K562 (cell line): ENCODE measurements around the gene RDH13. TPM values are rescaled to one million over a fixed set of nuclear protein-coding genes. Genes with fewer than 3 reads are reported as not detected.
A peak's percentile ranks its signal among the peaks of the same experiment; 100 is the strongest.

Source experiments
- ARHGAP35 ChIP-seq: fragments of 450-650 bp; IDR thresholded peaks from 2 replicates; pipeline ENCODE4 v1.6.1; 2018; ENCODE audit not compliant: partially characterized antibody
- ZBTB1 ChIP-seq: sonication (generic); formaldehyde crosslinking; IDR thresholded peaks from 2 replicates; pipeline ENCODE4 v1.8.1; 2023; ENCODE audit warnings: missing genetic modification reagents, low read depth, mild to moderate bottlenecking, borderline replicate concordance
- ZNF551 ChIP-seq: fragments of 250-450 bp; sonication (Bioruptor Pico); IDR thresholded peaks from 2 replicates; pipeline ENCODE4 v1.5.0; 2021; ENCODE audit warnings: mild to moderate bottlenecking, moderate library complexity
- polyA plus RNA-seq, 8 experiments: library from polyadenylated mRNA; depleted of rRNA in 4 of 8; stranded (reverse) in 5 of 8; unstranded in 3 of 8; fragments of >200 nt; fragmentation: Nextera tagmentation in 2 of 8; fragmentation: Illumina TruSeq in 1 of 8; extraction: Ambion mirVana in 2 of 8; extraction: Trizol in 1 of 8; gene quantifications; 2 replicates each; pipeline versions ENCODE4 v1.2.1 to v1.2.3, GENCODE V29; 2011 to 2014; ENCODE audit warnings: inconsistent platforms in 1 of 8, missing spikeins in 1 of 8
- total RNA-seq, 7 experiments: library from RNA; depleted of rRNA in 6 of 7; stranded (reverse); fragments of >200 nt in 6 of 7; fragmentation: Illumina TruSeq in 2 of 7; extraction: Trizol in 2 of 7; gene quantifications; 2 replicates each; pipeline versions ENCODE4 v1.2.1 to v1.2.3, GENCODE V29; 2011 to 2021; ENCODE audit warnings: low replicate concordance in 1 of 7
- TF ChIP-seq, protein P1 (sequence below): fragments of 200-800 bp; sonication (Bioruptor generic); IDR thresholded peaks from 2 replicates; pipeline ENCODE4 v1.6.1; 2017; ENCODE audit warnings: missing genetic modification characterization, missing compliant biosample characterization
- TF ChIP-seq, protein P2 (sequence below), 2 experiments: fragments of 450-650 bp in 1 of 2; IDR thresholded peaks; 2 replicates each; pipeline ENCODE4 v1.6.1; 2011 to 2017; ENCODE audit warnings: low read depth in 2 of 2, antibody characterized with exemption in 1 of 2, borderline replicate concordance in 1 of 2, low read length in 1 of 2, mild to moderate bottlenecking in 1 of 2, mixed read lengths in 1 of 2; ENCODE audit not compliant: control insufficient read depth in 1 of 2
- TF ChIP-seq, protein P3 (sequence below): fragments of 450-650 bp; IDR thresholded peaks from 2 replicates; pipeline ENCODE4 v1.6.1; 2016; ENCODE audit warnings: borderline replicate concordance

RDH13 gene
- total and polyA plus RNA-seq, 9 of the 15 experiments (the other 6 are each of a cell fraction or from before 2014, with no cell fraction given): 7.5 to 70.3 (median 39.5) TPM

DNA sequence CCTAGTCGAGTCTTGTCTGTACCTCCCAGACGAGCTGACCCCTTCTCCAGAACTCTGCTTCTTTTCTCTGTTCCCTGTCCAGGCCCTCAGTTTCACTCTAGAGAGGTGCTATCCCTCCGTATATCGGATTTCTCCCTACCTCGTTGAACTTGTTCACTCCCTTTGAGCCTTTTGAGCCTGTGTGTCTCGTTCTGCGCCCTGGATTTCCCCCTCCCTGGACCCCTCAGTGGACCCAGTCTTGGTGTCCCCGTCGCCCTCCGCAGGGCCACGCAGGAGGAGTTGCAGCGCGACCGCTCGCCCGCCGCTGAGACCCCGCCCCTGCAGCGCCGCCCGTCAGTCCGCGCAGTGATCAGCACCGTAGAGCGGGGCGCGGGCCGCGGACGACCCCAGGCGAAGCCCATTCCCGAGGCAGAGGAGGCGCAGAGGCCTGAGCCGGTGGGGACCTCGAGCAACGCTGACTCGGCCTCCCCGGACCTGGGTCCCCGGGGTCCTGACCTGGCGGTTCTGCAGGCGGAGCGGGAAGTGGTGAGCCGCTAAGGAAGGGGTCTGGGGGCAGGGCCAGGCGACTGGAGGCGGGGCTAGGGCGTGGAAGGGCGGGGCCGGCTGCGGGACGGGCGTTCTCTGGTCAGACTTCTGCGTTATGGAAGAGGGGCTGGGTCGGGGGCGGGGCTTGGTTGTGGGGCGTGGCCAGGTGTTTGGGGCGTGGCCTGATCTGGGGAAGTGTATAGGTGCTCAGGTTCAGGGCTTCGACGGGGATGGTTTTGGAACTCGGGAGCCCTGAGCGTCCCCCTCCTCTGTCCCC lies 18.2 kb upstream of the RDH13 start (continued):
- TF ChIP-seq ARHGAP35 (no peak), ZBTB1 (peak; percentile 63; the same call in 1 of the 2 replicates), ZNF551 (CRISPR knock-in tag) (no peak)
- TF ChIP-seq, protein P1, sequence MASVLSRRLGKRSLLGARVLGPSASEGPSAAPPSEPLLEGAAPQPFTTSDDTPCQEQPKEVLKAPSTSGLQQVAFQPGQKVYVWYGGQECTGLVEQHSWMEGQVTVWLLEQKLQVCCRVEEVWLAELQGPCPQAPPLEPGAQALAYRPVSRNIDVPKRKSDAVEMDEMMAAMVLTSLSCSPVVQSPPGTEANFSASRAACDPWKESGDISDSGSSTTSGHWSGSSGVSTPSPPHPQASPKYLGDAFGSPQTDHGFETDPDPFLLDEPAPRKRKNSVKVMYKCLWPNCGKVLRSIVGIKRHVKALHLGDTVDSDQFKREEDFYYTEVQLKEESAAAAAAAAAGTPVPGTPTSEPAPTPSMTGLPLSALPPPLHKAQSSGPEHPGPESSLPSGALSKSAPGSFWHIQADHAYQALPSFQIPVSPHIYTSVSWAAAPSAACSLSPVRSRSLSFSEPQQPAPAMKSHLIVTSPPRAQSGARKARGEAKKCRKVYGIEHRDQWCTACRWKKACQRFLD (CRISPR knock-in tag): no peak
- TF ChIP-seq, protein P2, sequence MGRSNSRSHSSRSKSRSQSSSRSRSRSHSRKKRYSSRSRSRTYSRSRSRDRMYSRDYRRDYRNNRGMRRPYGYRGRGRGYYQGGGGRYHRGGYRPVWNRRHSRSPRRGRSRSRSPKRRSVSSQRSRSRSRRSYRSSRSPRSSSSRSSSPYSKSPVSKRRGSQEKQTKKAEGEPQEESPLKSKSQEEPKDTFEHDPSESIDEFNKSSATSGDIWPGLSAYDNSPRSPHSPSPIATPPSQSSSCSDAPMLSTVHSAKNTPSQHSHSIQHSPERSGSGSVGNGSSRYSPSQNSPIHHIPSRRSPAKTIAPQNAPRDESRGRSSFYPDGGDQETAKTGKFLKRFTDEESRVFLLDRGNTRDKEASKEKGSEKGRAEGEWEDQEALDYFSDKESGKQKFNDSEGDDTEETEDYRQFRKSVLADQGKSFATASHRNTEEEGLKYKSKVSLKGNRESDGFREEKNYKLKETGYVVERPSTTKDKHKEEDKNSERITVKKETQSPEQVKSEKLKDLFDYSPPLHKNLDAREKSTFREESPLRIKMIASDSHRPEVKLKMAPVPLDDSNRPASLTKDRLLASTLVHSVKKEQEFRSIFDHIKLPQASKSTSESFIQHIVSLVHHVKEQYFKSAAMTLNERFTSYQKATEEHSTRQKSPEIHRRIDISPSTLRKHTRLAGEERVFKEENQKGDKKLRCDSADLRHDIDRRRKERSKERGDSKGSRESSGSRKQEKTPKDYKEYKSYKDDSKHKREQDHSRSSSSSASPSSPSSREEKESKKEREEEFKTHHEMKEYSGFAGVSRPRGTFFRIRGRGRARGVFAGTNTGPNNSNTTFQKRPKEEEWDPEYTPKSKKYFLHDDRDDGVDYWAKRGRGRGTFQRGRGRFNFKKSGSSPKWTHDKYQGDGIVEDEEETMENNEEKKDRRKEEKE (IDR thresholded peaks at IDR 0.05; ENCODE audit: borderline replicate concordance in 1 of 2, control insufficient read depth in 1 of 2, low read depth in 2 of 2, low read length in 1 of 2): no peak
- TF ChIP-seq, protein P3, sequence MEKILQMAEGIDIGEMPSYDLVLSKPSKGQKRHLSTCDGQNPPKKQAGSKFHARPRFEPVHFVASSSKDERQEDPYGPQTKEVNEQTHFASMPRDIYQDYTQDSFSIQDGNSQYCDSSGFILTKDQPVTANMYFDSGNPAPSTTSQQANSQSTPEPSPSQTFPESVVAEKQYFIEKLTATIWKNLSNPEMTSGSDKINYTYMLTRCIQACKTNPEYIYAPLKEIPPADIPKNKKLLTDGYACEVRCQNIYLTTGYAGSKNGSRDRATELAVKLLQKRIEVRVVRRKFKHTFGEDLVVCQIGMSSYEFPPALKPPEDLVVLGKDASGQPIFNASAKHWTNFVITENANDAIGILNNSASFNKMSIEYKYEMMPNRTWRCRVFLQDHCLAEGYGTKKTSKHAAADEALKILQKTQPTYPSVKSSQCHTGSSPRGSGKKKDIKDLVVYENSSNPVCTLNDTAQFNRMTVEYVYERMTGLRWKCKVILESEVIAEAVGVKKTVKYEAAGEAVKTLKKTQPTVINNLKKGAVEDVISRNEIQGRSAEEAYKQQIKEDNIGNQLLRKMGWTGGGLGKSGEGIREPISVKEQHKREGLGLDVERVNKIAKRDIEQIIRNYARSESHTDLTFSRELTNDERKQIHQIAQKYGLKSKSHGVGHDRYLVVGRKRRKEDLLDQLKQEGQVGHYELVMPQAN: peak; percentile 61; the same call in 1 of the 2 replicates
